WERI-Rb-1 (cell line): ENCODE results near the gene HS3ST1.
A peak's percentile ranks its signal among the peaks of the same experiment; 100 is the strongest.

ENCODE experiments used
- DNase-seq: peaks from one replicate; pipeline ENCODE4 v3.0.0-alpha.2; 2020
- H3K27ac ChIP-seq: fragments of 250-450 bp; sonication (Bioruptor Pico); 2 replicates; pipeline ENCODE4 v1.5.1; 2020; ENCODE audit warnings: mild to moderate bottlenecking, moderate library complexity
- H3K27me3 ChIP-seq: fragments of 250-450 bp; sonication (Bioruptor Pico); 2 replicates; pipeline ENCODE4 v1.5.1; 2021; ENCODE audit warnings: mild to moderate bottlenecking, low read depth, moderate library complexity; ENCODE audit not compliant: insufficient read depth, severe bottlenecking
- H3K36me3 ChIP-seq: fragments of 250-450 bp; sonication (Bioruptor Pico); 2 replicates; pipeline ENCODE4 v1.5.1; 2020; ENCODE audit warnings: mild to moderate bottlenecking, moderate library complexity
- H3K4me3 ChIP-seq: 2 replicates; pipeline ENCODE4 v1.5.1; 2011; ENCODE audit warnings: low read depth, mild to moderate bottlenecking, control low read depth, low read length
- H3K9me3 ChIP-seq: fragments of 250-450 bp; sonication (Bioruptor Pico); 2 replicates; pipeline ENCODE4 v1.5.1; 2021; ENCODE audit warnings: mild to moderate bottlenecking, moderate library complexity; ENCODE audit not compliant: severe bottlenecking
- CTCF ChIP-seq: IDR thresholded peaks from 2 replicates; pipeline ENCODE4 v1.5.1; 2011; ENCODE audit warnings: low read depth, mild to moderate bottlenecking, control low read depth, inconsistent platforms, low read length

The HS3ST1 gene

GRCh38 chr4:11409632-11410031 is 19.1 kb downstream of the HS3ST1 start:
- DNase-seq = no peak
- no peak overlapping the region for H3K27ac ChIP-seq
- no peak overlapping the region for H3K4me3 ChIP-seq
- H3K9me3 ChIP-seq = no peaks in the 10 kb centered on the region
- no peak for TF ChIP-seq CTCF
- H3K27me3 ChIP-seq = no peaks in the 10 kb centered on the region
- H3K36me3 ChIP-seq = no peaks in the 10 kb centered on the region

- peak overlapping the region; percentile 5; the same call in 1 of the 2 replicates for H3K27ac ChIP-seq
- H3K9me3 ChIP-seq = no peaks in the 10 kb centered on the region
- H3K36me3 ChIP-seq = no peaks in the 10 kb centered on the region
- peak; percentile 62 for DNase-seq
- H3K4me3 ChIP-seq = no peak overlapping the region
- TF ChIP-seq CTCF = no peak
- H3K27me3 ChIP-seq = no peaks in the 10 kb centered on the region
Measured at GRCh38 chr4:11408233-11408967, 20.3 kb downstream of the HS3ST1 start.

- no peaks in the 10 kb centered on the region for H3K27me3 ChIP-seq
- no peaks in the 10 kb centered on the region for H3K36me3 ChIP-seq
- TF ChIP-seq CTCF = no peak
- no peak for DNase-seq
- H3K4me3 ChIP-seq = no peak overlapping the region
- H3K27ac ChIP-seq = no peak overlapping the region
- H3K9me3 ChIP-seq = no peaks in the 10 kb centered on the region
Measured at GRCh38 chr4:11407551-11407950, 21.1 kb downstream of the HS3ST1 start.

- no peak overlapping the region for H3K27ac ChIP-seq
- no peaks in the 10 kb centered on the region for H3K27me3 ChIP-seq
- H3K4me3 ChIP-seq = no peak overlapping the region
- TF ChIP-seq CTCF = no peak
- H3K9me3 ChIP-seq = no peaks in the 10 kb centered on the region
- no peak for DNase-seq
- no peaks in the 10 kb centered on the region for H3K36me3 ChIP-seq
Measured at GRCh38 chr4:11404431-11404830, 24.3 kb downstream of the HS3ST1 start.

GRCh38 chr4:11402192-11402591 is 26.5 kb downstream of the HS3ST1 start:
- H3K4me3 ChIP-seq = no peak overlapping the region
- no peak for DNase-seq
- no peaks in the 10 kb centered on the region for H3K36me3 ChIP-seq
- H3K27me3 ChIP-seq = no peaks in the 10 kb centered on the region
- no peak for TF ChIP-seq CTCF
- H3K27ac ChIP-seq = no peak overlapping the region
- no peaks in the 10 kb centered on the region for H3K9me3 ChIP-seq

- H3K27me3 ChIP-seq = no peaks in the 10 kb centered on the region
- no peak for DNase-seq
- no peak overlapping the region for H3K27ac ChIP-seq
- H3K9me3 ChIP-seq = no peaks in the 10 kb centered on the region
- no peaks in the 10 kb centered on the region for H3K36me3 ChIP-seq
- no peak for TF ChIP-seq CTCF
- no peak overlapping the region for H3K4me3 ChIP-seq
Measured at GRCh38 chr4:11399461-11399971, 29.2 kb downstream of the HS3ST1 start.
